Hepatocyte (in vitro differentiated cells): ENCODE results near the gene MAGI2. TPM values are rescaled to one million over a fixed set of nuclear protein-coding genes. Genes with fewer than 3 reads are reported as not detected.

ENCODE experiments used
- DNase-seq: peaks from one replicate; pipeline ENCODE4 v3.0.0-alpha.2; 2016; ENCODE audit warnings: low spot score
- H2AFZ ChIP-seq: fragments of 200-600 bp; sonication (generic); 2 replicates; pipeline ENCODE4 v1.6.0; 2016; ENCODE audit warnings: antibody characterized with exemption, mild to moderate bottlenecking
- H3K27ac ChIP-seq: fragments of 200-600 bp; sonication (generic); 2 replicates; pipeline ENCODE4 v1.5.1; 2016; ENCODE audit warnings: mild to moderate bottlenecking
- H3K27me3 ChIP-seq: fragments of 200-600 bp; sonication (generic); 2 replicates; pipeline ENCODE4 v1.6.1; 2016
- H3K36me3 ChIP-seq: fragments of 200-600 bp; sonication (generic); replicated peaks from 2 replicates; pipeline ENCODE4 v1.5.1; 2016; ENCODE audit warnings: low read depth; ENCODE audit not compliant: insufficient read depth
- H3K4me1 ChIP-seq: fragments of 200-600 bp; sonication (generic); 2 replicates; pipeline ENCODE4 v1.5.1; 2016; ENCODE audit warnings: mild to moderate bottlenecking, moderate library complexity; ENCODE audit not compliant: insufficient read depth
- H3K4me2 ChIP-seq: fragments of 200-600 bp; sonication (generic); 2 replicates; pipeline ENCODE4 v1.6.0; 2016
- H3K4me3 ChIP-seq: fragments of 200-600 bp; sonication (generic); 2 replicates; pipeline ENCODE4 v1.5.1; 2016; ENCODE audit warnings: mild to moderate bottlenecking
- H3K79me2 ChIP-seq: fragments of 200-600 bp; sonication (generic); 2 replicates; pipeline ENCODE4 v1.6.0; 2017; ENCODE audit warnings: mild to moderate bottlenecking
- H3K9me2 ChIP-seq: fragments of 200-600 bp; sonication (generic); replicated peaks from 2 replicates; pipeline ENCODE4 v1.6.0; 2017; ENCODE audit warnings: mild to moderate bottlenecking; ENCODE audit not compliant: insufficient read depth
- H3K9me3 ChIP-seq: fragments of 200-600 bp; sonication (generic); 2 replicates; pipeline ENCODE4 v1.5.1; 2016; ENCODE audit warnings: low read depth, mild to moderate bottlenecking
- H4K20me1 ChIP-seq: fragments of 200-600 bp; sonication (generic); 2 replicates; pipeline ENCODE4 v1.6.0; 2016; ENCODE audit warnings: mild to moderate bottlenecking; ENCODE audit not compliant: insufficient read depth, poor library complexity, severe bottlenecking
- EZH2 ChIP-seq: fragments of 200-600 bp; sonication (generic); IDR thresholded peaks from 2 replicates; pipeline ENCODE4 v1.6.1; 2016; ENCODE audit warnings: antibody characterized with exemption, mild to moderate bottlenecking, borderline replicate concordance
- EZH2phosphoT487 ChIP-seq: fragments of 200-600 bp; sonication (generic); IDR thresholded peaks from one replicate; pipeline ENCODE4 v1.6.1; 2018; ENCODE audit warnings: antibody characterized with exemption, mild to moderate bottlenecking, low read depth, moderate library complexity; ENCODE audit not compliant: unreplicated experiment, severe bottlenecking
- WGBS: methylation state at CpG from one replicate; pipeline ENCODE4 v1.1.6; 2016; ENCODE audit warnings: low lambda C conversion rate; ENCODE audit errors: missing lambda C conversion rate; 5-methylcytosine and 5-hydroxymethylcytosine counted together
- polyA plus RNA-seq: library from polyadenylated mRNA; unstranded; fragments of >200 nt; fragmentation: Nextera tagmentation; extraction: Ambion mirVana; gene quantifications from 2 replicates; pipeline ENCODE4 v1.2.1, GENCODE V29; 2016
- total RNA-seq: library from RNA; depleted of rRNA; stranded (reverse); fragments of >200 nt; gene quantifications from 2 replicates; pipeline ENCODE4 v1.2.3, GENCODE V29; 2014
- TF ChIP-seq, protein P1 (sequence below): fragments of 200-600 bp; sonication (generic); IDR thresholded peaks from 2 replicates; pipeline ENCODE4 v1.5.1; 2016; ENCODE audit warnings: antibody characterized with exemption, mild to moderate bottlenecking; ENCODE audit not compliant: poor library complexity

MAGI2 gene
- total and polyA plus RNA-seq, 2 experiments from 2014 or later, result 3.1 to 6.7 TPM

GRCh38 chr7:79347351-79347750, 106.1 kb downstream of the MAGI2 start:
- TF ChIP-seq EZH2phosphoT487 (no peak), EZH2 (no peak)
- TF ChIP-seq, protein P1, sequence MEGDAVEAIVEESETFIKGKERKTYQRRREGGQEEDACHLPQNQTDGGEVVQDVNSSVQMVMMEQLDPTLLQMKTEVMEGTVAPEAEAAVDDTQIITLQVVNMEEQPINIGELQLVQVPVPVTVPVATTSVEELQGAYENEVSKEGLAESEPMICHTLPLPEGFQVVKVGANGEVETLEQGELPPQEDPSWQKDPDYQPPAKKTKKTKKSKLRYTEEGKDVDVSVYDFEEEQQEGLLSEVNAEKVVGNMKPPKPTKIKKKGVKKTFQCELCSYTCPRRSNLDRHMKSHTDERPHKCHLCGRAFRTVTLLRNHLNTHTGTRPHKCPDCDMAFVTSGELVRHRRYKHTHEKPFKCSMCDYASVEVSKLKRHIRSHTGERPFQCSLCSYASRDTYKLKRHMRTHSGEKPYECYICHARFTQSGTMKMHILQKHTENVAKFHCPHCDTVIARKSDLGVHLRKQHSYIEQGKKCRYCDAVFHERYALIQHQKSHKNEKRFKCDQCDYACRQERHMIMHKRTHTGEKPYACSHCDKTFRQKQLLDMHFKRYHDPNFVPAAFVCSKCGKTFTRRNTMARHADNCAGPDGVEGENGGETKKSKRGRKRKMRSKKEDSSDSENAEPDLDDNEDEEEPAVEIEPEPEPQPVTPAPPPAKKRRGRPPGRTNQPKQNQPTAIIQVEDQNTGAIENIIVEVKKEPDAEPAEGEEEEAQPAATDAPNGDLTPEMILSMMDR, result no peak
- Histone ChIP-seq H3K9me2 (no peaks in the 10 kb centered on the region), H3K9me3 (no peaks in the 10 kb centered on the region), H3K4me3 (no peak overlapping the region), H3K4me2 (no peak overlapping the region), H3K27ac (no peak overlapping the region), H2AFZ (no peak overlapping the region), H3K27me3 (no peaks in the 10 kb centered on the region), H3K4me1 (peaks cover 3% of the 10 kb centered on the region), H3K36me3 (no peaks in the 10 kb centered on the region), H4K20me1 (no peaks in the 10 kb centered on the region), H3K79me2 (no peaks in the 10 kb centered on the region)
- WGBS, result 48% methylated on average over 3 of the region's 3 CpGs
- DNase-seq, result no peak

DNA sequence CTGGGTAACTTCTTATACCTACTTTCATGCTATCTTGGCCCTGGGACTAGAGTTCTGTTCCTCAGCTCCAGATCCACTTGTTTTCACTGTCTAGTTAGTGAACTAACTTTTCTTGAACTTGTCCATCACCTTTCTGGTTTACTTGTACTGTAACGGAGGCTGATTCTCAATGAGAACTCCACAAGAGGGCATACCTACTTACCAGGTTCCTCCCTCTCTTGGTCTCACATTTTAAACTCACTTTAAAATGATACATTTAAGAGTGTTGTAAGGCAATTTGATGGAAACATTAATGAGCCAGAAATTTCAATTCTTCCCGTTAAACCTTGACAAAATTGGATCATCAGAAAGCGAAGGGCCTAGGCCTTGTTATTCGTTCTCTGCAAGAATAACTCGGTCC, 111.6 kb downstream of the MAGI2 start:
- 92% methylated on average over 5 of the region's 5 CpGs for WGBS
- no peak overlapping the region for H2AFZ ChIP-seq
- H3K4me3 ChIP-seq, result no peak overlapping the region
- no peaks in the 10 kb centered on the region for H3K9me2 ChIP-seq
- H4K20me1 ChIP-seq, result no peaks in the 10 kb centered on the region
- no peaks in the 10 kb centered on the region for H3K36me3 ChIP-seq
- no peak overlapping the region for H3K4me2 ChIP-seq
- H3K79me2 ChIP-seq, result no peaks in the 10 kb centered on the region
- no peak overlapping the region for H3K27ac ChIP-seq
- H3K9me3 ChIP-seq, result no peaks in the 10 kb centered on the region
- H3K4me1 ChIP-seq, result no peaks in the 10 kb centered on the region
- no peaks in the 10 kb centered on the region for H3K27me3 ChIP-seq
- DNase-seq, result no peak
- TF ChIP-seq EZH2phosphoT487 (no peak), EZH2 (no peak)
- TF ChIP-seq, protein P1, result no peak

DNA sequence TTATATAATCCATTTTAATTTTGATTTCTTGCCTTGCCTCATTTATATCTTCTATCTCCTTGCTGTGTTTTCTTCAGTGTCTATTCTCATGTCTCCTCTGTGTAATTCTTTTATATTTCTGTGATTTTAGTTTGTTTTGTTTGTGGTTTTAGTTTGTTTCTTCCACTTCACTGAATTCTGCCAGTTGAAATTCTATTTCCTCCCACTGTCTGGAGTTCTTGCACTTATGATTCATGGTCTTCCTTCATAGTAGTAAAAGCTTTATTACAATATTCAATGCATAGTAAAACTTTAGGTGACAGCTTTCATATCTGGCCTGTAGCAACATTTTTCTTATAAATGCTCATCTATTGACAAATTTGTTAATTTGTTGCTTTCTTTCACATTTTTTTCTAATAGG, 113.3 kb downstream of the MAGI2 start:
- H3K4me1 ChIP-seq, result no peaks in the 10 kb centered on the region
- no peak for DNase-seq

More for the DNA sequence above, 113.3 kb downstream of the MAGI2 start:
- H3K9me2 ChIP-seq, result no peaks in the 10 kb centered on the region
- no peaks in the 10 kb centered on the region for H3K36me3 ChIP-seq
- H3K27ac ChIP-seq, result no peak overlapping the region
- no peak overlapping the region for H3K4me2 ChIP-seq
- H3K27me3 ChIP-seq, result no peaks in the 10 kb centered on the region
- H3K9me3 ChIP-seq, result no peaks in the 10 kb centered on the region
- H3K4me3 ChIP-seq, result no peak overlapping the region
- no peaks in the 10 kb centered on the region for H3K79me2 ChIP-seq
- no peak overlapping the region for H2AFZ ChIP-seq
- TF ChIP-seq EZH2, result no peak
- TF ChIP-seq, protein P1, result no peak
- no peak for TF ChIP-seq EZH2phosphoT487
- no peaks in the 10 kb centered on the region for H4K20me1 ChIP-seq
